ENCODE results near the gene OVOL1. TPM values are rescaled to one million over a fixed set of nuclear protein-coding genes. Genes with fewer than 3 reads are reported as not detected.
A peak's percentile ranks its signal among the peaks of the same experiment; 100 is the strongest.
"Not testable (repeated sequence)": the region's sequence is repeated elsewhere in the genome, so short reads cannot be mapped to it uniquely, and the experiment has no call there.

OVOL1 gene
- total RNA-seq = not detected in 2 replicates
- polyA plus RNA-seq (2012) = not detected

GRCh38 chr11:65786786-65787636 is at the start of gene OVOL1:
Gene OVOL1 (plus strand): TSS chr11:65787063. CDS start chr11:65787374, 311 bp downstream.
- DNase-seq (ENCODE audit: low read depth) = no peak

- DNase-seq (ENCODE audit: low read depth) = no peak
These were observed 47.8 kb upstream of the OVOL1 start for GRCh38 chr11:65739022-65739421.

GRCh38 chr11:65741185-65741584 is 45.7 kb upstream of the OVOL1 start:
- no peak for DNase-seq (ENCODE audit: low read depth)

GRCh38 chr11:65742353-65742752 is 44.5 kb upstream of the OVOL1 start:
- DNase-seq (ENCODE audit: low read depth) = no peak

- no peak for DNase-seq (ENCODE audit: low read depth)
These were observed 43.2 kb upstream of the OVOL1 start for GRCh38 chr11:65743681-65744025.

DNA sequence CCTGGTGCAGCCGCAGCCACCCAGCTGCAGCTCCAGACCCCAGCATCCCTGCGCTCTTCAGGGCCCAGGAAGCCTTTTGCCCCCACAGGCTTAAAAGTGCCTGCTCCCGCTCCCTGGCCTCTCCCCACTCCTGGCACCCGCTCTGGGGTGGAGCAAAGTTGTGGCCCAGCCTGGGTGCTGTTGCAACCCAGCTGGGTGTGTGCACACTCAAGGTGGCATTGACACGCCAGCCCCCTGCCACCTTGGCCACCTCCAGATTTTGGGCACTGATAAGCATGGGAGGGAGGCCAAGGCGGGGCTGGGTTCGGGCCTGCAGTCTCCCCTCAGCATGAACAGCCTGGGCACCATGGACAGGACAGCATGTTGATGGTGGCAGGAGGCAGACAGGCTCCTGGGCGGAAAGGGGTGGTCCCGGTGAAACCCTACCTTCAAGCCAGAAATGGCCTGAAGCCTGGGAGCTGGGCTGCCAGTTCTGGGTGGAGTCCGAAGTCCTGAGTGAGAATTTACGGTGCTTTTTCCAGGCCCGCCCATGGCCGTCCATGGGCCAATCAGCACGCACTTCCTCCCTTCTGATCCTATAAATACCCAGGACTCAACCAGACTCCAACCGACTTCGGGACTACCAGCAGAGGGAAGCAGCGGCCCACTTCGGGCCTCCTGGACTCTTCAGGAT is 42.7 kb upstream of the OVOL1 start:
- peak; percentile 41 for DNase-seq (ENCODE audit: low read depth)

GRCh38 chr11:65744699-65745042 is 42.2 kb upstream of the OVOL1 start:
- no peak for DNase-seq (ENCODE audit: low read depth)

DNA sequence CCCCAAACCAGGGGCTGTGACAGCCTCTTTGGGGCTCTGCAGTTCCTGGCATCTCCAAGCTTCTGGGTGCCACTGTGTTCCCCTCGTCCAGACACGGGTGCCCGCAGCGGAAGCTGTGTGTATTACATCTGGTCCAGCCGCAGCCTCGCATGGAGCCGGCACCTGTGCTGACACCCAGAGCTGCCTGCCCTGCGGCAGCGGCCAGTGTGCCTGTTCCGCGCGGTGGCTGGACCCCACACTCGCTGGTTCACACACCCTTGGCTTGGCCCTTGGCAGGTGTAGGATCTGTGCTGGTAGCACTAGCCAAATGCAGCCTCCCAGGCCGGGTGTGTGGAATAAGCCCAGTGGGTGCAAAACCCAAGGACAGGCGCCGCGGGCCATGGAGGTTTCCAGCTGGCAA is 41.8 kb upstream of the OVOL1 start:
- no peak for DNase-seq (ENCODE audit: low read depth)

- not testable (repeated sequence) for DNase-seq (ENCODE audit: low read depth)
These were observed 24.7 kb upstream of the OVOL1 start for GRCh38 chr11:65762169-65762568.

DNA sequence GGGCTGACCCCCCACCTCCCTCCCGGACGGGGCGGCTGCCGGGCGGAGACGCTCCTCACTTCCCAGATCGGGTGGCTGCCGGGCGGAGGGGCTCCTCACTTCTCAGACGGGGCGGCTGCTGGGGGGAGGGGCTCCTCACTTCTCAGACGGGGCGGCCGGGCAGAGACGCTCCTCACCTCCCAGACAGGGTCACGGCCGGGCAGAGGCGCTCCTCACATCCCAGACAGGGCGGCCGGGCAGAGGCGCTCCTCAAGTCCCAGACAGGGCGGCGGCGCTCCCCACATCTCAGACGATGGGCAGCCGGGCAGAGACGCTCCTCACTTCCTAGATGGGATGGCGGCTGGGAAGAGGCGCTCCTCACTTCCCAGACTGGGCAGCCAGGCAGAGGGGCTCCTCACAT is 24.0 kb upstream of the OVOL1 start:
- DNase-seq (ENCODE audit: low read depth) = not testable (repeated sequence)

GRCh38 chr11:65764434-65764833 is 22.4 kb upstream of the OVOL1 start:
- DNase-seq (ENCODE audit: low read depth) = no peak

GRCh38 chr11:65766535-65766934 is 20.3 kb upstream of the OVOL1 start:
- peak; percentile 12 for DNase-seq (ENCODE audit: low read depth)

DNA sequence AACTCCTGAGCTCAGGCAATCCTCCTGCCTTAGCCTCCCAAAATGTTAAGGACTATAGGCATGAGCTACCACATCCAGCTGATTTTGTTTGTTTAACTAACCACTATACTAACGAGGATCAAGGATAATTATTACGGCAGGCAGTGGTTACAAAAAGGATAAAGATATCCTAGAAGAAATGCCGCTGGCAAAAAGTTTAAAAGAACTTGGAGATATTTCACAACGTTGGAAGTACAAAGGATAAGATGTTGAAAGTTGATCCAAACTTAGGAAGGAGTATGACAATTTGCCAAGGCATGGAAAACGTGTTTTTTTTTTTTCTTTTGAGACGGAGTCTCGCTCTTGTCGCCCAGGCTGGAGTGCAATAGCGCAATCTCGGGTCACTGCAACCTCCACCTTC is 19.5 kb upstream of the OVOL1 start:
- no peak for DNase-seq (ENCODE audit: low read depth)

GRCh38 chr11:65767806-65768205 is 19.1 kb upstream of the OVOL1 start:
- DNase-seq (ENCODE audit: low read depth) = not testable (repeated sequence)

DNA sequence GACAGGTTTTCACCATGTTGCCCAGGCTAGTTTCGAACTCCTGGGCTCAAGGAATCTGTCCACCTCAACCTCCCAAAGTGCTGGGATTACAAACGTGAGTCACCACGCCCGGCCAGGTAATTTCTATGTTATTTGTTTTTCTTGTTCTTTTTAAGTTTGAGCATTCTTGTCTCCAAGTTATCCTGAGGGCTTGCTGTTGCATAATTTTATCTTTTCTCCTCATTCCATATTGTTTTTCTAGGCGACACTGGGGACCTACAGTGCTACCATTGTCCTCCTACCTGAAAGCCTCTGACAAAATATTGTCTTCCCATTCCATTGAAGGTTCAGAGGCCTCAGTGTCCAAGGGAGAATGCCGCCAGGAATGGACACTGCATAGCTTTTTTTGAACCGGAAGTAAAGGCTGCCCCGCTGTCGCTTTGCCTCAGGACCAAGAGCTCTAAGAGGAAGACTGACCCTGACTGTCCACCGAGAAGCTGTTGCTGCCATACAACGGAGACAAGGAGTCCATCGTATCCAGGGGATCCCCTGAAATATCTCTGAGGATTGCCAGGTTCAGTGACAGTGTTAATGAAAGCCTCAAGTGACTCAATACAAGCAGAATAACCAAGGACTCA is 15.8 kb upstream of the OVOL1 start:
- no peak for DNase-seq (ENCODE audit: low read depth)

DNA sequence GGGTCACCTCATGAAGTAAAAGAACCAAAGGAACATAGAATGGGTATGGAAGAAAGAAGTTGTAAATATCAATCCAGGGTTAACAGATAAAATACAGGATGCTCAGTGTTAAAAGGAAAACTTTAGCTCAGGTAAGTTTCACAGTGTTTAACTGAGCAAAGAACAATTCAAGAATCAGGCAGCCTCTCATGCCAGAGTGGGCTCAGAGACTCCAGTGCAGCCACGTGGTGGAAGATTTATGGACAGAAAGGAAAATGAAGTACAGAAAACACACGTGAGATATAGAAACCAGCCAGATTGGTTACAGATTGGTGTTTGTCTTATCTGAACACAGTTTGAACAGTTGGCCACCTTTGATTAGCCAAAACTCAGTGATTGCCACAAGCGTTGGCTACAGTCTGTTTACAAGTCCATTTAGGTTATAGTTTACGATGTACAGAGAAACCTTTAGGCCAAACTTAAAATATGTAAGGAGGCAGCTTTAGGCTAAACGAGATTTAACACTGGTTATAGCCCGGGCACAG is 15.2 kb upstream of the OVOL1 start:
- no peak for DNase-seq (ENCODE audit: low read depth)

- DNase-seq (ENCODE audit: low read depth) = peak; percentile 11
These were observed 13.0 kb upstream of the OVOL1 start for GRCh38 chr11:65773784-65774411.

GRCh38 chr11:65774525-65775306 is 12.1 kb upstream of the OVOL1 start:
- no peak for DNase-seq (ENCODE audit: low read depth)

GRCh38 chr11:65776196-65776595 is 10.7 kb upstream of the OVOL1 start:
- DNase-seq (ENCODE audit: low read depth) = no peak

GRCh38 chr11:65776710-65777141 is 10.1 kb upstream of the OVOL1 start:
- DNase-seq (ENCODE audit: low read depth) = no peak

GRCh38 chr11:65777241-65777640 is 9.6 kb upstream of the OVOL1 start:
- DNase-seq (ENCODE audit: low read depth) = no peak

Measured in myocyte (in vitro differentiated cells).